ENCODE measurements around the gene GABBR2.

The GABBR2 gene

DNA sequence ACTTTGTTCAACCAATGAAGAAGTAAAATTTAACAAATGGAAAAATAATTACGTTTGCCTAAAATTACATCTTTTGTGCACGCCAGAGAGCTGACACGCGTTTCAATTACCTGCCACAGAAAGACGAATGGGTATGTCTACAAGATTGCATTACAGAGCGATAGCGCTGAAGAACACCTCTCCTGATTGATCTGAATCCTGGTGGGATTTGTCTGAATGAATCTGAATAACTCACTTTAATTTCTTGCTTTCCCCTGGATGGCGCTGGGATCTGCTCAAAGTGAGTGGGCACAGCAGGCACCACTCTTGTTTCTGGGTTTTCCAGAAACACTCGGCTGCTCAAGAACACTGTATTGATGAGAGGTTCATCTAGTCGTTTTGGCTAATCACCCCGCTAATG lies 304.5 kb downstream of the GABBR2 start:
- no peak overlapping the region for H3K27ac ChIP-seq

DNA sequence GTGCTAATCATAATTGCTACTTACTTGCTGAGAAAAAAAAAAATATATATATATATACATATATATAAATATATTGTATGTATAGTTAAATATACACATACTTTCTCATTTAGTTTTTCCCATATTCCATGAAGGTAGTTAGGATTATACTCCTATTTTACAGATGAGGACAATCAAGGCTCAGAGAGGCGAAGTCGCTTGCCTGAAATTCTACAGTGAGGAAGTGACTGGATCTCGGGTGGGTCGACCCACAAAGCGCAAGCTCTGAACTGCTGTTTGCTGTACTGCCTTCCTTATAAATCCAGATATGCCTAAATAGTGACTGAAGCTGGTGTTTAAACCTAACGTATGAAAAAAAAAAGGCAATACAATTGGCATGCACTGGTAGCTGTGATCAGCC lies 305.0 kb downstream of the GABBR2 start:
- TF ChIP-seq, protein P1, sequence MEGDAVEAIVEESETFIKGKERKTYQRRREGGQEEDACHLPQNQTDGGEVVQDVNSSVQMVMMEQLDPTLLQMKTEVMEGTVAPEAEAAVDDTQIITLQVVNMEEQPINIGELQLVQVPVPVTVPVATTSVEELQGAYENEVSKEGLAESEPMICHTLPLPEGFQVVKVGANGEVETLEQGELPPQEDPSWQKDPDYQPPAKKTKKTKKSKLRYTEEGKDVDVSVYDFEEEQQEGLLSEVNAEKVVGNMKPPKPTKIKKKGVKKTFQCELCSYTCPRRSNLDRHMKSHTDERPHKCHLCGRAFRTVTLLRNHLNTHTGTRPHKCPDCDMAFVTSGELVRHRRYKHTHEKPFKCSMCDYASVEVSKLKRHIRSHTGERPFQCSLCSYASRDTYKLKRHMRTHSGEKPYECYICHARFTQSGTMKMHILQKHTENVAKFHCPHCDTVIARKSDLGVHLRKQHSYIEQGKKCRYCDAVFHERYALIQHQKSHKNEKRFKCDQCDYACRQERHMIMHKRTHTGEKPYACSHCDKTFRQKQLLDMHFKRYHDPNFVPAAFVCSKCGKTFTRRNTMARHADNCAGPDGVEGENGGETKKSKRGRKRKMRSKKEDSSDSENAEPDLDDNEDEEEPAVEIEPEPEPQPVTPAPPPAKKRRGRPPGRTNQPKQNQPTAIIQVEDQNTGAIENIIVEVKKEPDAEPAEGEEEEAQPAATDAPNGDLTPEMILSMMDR (conservative IDR thresholded peaks at IDR 0.05): no peak
- no peak overlapping the region for H3K27ac ChIP-seq

More for the DNA sequence above, 304.5 kb downstream of the GABBR2 start:
- TF ChIP-seq, protein P1 (conservative IDR thresholded peaks at IDR 0.05): no peak

DNA sequence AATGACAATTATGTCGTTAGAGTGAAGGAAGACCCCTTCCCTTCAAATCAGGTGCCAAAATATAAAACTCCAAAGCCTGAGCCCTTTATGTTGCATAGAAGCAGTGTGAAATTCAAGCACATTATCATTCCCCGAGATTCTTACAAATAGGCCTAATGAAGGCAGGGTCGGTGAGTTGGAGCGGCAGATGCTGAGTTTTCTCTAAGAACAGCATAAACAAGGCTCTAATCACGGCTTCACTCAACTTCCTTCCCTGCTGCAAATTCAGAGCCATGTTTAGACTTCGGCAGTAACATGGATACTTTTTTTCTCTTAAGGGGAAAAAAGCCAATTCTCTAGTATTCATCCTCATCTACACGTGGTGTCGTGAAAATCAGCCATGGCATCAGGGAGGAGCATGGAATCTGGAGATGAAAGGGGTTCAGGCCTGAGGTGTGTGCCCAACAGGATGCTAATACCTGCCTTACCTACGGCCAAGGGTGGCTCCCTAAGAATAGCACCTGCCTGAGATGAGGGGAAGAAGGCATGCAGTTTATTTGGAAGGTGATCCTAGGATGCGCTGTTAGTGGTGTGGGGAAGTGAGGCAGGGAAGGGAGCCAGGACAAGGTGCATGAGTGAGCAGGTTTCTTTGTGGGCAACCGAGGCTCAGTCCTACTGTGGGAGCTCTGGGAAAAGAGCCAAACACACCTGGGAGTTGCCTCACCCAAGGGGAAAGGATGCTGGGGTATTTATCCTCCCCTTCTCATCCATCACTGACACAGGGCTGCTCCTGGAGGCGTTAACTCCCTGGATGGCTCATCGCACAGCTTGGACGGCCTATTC lies 306.5 kb downstream of the GABBR2 start:
- H3K27ac ChIP-seq: no peak overlapping the region

DNA sequence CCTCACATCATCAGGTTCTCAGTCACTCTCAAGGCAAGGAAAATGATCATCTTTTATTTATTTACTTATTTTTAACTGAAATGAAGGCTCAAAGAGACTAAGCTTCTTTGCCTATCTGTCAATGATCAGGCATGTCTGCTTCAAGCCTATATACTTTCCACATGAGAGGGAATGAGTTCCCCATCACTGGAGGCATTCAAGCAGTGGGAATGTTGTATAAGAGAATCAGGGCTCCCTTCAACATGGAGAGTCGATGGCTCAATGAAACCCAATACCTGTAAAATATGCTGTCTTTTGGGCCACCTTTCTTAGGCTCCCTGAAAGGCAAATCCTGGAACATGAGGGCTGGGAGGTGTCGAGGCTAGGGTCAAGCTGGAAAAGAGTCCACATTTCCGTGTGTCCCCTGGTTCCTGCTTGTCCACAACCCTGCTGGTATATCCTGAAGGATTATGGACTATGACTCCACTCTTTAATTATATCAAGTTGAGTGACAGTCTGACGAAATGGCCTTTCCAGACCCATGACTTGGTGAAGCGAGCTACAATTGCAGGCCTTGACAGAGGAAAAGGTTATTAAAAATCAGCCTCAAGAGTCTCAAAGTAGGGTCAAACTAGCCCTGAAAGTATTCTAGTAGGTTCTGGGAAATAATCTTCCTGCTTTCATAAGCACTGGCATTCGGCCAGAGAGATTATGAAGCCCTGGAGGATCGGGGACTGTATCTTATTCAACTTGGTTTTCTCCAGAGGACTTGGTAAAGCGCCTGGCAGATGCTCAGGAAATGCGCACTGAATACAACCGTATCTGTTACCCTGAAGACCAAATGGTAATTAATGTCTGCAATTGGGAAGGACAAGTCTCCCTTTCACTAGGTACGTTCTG lies 307.4 kb downstream of the GABBR2 start:
- no peak overlapping the region for H3K27ac ChIP-seq
- TF ChIP-seq, protein P1 (conservative IDR thresholded peaks at IDR 0.05): no peak

More for the DNA sequence above, 306.5 kb downstream of the GABBR2 start:
- TF ChIP-seq, protein P1 (conservative IDR thresholded peaks at IDR 0.05): no peak

DNA sequence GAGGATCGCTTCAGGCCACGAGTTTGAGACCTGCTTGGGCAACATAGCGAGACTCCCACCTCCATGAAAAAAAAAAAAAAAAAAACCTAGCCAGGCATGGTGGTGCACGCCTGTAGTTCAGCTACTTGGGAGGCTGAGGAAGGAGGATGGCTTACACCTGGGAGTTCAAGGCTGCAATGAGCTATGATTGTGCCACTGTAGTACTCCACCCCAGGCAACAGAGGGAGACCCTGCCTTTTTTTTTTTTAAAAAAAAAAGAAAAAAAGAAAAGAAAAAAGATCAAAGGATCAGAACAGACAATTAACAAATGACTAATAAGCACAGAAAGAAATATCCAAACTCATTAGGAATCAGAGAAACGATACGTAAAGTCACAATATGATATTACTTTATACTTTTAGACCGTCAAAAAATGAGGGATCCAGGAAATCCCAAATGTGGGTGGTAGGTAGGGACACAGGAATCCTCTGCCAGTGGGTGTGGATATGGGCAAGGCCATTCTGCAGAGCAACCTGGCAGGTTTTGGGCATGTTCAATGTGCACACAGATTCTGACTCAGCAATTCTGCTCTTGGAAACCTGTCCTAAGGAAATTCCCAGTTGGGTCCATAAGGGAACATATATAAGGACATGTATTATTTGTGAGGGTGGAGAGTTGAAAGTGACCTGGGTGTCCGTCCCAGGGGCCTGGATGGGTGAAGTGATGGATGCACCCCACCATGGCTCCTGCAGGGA lies 308.6 kb downstream of the GABBR2 start:
- TF ChIP-seq, protein P1 (conservative IDR thresholded peaks at IDR 0.05): no peak
- no peak overlapping the region for H3K27ac ChIP-seq

DNA sequence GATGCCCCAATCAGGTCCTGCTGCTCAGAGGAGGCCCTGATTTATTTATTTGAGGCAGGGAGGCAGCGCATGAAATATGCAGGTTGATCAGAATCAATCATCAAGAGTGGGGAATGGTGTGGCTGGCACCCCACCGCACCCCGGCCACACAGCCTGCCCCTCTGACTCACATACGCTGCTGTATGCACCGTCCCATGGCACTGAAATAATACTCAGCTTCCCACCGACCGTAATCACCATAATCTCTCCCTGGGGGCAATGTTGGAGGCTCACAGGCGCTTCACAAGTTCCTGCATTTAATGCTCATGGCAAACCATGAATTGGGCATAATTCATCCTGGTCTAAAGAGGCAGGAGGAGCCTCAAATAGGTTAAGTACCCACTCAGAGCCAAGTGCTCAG lies 312.1 kb downstream of the GABBR2 start:
- no peak overlapping the region for H3K27ac ChIP-seq
- TF ChIP-seq, protein P1 (conservative IDR thresholded peaks at IDR 0.05): no peak

DNA sequence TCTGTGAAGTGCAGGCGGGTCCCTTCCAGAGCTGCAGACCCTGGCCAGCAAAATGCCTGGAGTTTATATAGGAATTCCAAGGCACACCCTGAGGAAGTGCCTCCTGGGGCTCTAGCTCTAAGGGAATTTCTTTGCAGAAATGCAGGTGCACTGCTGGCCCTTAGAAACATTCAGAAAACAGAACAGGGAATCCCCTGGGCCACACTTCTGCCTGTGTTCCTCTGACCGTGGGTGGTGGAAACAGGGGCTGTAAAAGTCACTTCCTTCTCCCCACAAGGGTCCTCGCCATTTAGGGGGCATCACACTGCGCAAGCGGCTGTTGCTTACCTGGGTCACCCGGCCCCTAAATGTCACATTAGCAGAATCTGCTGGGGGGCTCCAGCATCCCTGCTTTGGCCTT lies 312.5 kb downstream of the GABBR2 start:
- TF ChIP-seq, protein P1 (conservative IDR thresholded peaks at IDR 0.05): no peak
- H3K27ac ChIP-seq: no peak overlapping the region

Measured in VCaP (cell line).